Measurements from ENCODE around the gene CORO6. TPM values are rescaled to one million over a fixed set of nuclear protein-coding genes. Genes with fewer than 3 reads are reported as not detected.

CORO6 gene
- total and polyA plus RNA-seq, 2 of the 13 experiments (the other 11 are each of a cell fraction or from before 2014, with no cell fraction given): 0.42 to 0.82 TPM

DNA sequence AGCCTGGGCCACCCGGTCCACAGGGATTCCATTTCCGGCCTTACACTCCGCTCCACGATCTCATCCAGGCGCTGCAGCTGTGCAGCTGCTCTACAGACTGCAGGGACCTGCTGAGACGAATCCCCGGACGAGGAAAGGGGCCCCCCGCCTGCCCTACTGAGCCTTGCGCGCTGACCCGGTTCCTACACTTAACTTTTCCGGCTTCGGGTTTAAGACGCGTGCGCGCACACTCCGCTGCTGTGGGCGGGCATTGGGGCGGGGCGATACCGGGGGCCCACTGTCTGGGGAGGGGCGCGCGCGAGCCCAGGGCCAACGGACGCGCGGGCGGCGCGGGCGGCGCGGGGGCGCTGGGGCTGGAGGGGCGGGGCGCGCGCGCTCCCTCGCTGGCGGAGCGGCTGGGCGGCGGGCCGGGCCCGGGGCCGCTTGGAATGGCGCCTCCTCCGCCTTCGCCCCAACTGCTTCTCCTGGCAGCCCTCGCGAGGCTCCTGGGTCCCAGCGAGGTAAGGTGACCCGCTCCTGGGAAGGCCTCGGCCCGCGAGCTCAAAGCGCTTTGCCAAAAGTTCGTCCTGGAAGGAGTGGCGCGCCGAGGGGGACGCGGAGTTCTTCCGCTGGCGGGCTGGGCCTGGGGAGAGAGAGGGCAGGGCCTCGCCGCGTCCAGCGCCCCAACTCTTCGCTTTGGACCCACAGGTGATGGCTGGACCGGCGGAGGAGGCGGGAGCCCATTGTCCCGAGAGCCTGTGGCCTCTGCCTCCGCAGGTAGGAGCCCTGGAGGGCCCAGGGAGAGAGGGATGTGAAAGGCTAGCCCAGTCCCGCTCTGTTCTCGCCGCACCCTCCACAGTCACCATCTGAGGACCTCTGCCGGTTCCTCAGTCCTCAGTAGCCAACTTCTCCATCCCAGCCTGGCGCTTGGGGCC, 54.1 kb downstream of the CORO6 start, which contains the start of gene TP53I13 (continued):
- TF ChIP-seq, protein P1, sequence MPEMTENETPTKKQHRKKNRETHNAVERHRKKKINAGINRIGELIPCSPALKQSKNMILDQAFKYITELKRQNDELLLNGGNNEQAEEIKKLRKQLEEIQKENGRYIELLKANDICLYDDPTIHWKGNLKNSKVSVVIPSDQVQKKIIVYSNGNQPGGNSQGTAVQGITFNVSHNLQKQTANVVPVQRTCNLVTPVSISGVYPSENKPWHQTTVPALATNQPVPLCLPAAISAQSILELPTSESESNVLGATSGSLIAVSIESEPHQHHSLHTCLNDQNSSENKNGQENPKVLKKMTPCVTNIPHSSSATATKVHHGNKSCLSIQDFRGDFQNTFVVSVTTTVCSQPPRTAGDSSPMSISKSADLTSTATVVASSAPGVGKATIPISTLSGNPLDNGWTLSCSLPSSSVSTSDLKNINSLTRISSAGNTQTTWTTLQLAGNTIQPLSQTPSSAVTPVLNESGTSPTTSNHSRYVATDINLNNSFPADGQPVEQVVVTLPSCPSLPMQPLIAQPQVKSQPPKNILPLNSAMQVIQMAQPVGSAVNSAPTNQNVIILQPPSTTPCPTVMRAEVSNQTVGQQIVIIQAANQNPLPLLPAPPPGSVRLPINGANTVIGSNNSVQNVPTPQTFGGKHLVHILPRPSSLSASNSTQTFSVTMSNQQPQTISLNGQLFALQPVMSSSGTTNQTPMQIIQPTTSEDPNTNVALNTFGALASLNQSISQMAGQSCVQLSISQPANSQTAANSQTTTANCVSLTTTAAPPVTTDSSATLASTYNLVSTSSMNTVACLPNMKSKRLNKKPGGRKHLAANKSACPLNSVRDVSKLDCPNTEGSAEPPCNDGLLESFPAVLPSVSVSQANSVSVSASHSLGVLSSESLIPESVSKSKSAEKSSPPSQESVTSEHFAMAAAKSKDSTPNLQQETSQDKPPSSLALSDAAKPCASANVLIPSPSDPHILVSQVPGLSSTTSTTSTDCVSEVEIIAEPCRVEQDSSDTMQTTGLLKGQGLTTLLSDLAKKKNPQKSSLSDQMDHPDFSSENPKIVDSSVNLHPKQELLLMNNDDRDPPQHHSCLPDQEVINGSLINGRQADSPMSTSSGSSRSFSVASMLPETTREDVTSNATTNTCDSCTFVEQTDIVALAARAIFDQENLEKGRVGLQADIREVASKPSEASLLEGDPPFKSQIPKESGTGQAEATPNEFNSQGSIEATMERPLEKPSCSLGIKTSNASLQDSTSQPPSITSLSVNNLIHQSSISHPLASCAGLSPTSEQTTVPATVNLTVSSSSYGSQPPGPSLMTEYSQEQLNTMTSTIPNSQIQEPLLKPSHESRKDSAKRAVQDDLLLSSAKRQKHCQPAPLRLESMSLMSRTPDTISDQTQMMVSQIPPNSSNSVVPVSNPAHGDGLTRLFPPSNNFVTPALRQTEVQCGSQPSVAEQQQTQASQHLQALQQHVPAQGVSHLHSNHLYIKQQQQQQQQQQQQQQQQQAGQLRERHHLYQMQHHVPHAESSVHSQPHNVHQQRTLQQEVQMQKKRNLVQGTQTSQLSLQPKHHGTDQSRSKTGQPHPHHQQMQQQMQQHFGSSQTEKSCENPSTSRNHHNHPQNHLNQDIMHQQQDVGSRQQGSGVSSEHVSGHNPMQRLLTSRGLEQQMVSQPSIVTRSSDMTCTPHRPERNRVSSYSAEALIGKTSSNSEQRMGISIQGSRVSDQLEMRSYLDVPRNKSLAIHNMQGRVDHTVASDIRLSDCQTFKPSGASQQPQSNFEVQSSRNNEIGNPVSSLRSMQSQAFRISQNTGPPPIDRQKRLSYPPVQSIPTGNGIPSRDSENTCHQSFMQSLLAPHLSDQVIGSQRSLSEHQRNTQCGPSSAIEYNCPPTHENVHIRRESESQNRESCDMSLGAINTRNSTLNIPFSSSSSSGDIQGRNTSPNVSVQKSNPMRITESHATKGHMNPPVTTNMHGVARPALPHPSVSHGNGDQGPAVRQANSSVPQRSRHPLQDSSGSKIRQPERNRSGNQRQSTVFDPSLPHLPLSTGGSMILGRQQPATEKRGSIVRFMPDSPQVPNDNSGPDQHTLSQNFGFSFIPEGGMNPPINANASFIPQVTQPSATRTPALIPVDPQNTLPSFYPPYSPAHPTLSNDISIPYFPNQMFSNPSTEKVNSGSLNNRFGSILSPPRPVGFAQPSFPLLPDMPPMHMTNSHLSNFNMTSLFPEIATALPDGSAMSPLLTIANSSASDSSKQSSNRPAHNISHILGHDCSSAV (CRISPR knock-in tag; IDR thresholded peaks at IDR 0.05; ENCODE audit: borderline replicate concordance): no peak
- TF ChIP-seq KDM5A (IDR thresholded peaks at IDR 0.05; ENCODE audit: borderline replicate concordance, low read length): 0 out of 2 replicates have a peak, but pooled peaks have one; percentile 33
- TF ChIP-seq CAMTA2 (CRISPR knock-in tag; IDR thresholded peaks at IDR 0.05; ENCODE audit: borderline replicate concordance): no peak
- peak; percentile 79; the same call in 1 of the 2 replicates for TF ChIP-seq ZNF724P (CRISPR knock-in tag; IDR thresholded peaks at IDR 0.05; ENCODE audit: borderline replicate concordance)
- 0 out of 2 replicates have a peak, but pooled peaks have one; percentile 83 for TF ChIP-seq CENPT (CRISPR knock-in tag; IDR thresholded peaks at IDR 0.05; ENCODE audit: low read depth)
- no peak for TF ChIP-seq FOXK2 (IDR thresholded peaks at IDR 0.05)
- TF ChIP-seq ZFP1 (CRISPR knock-in tag; IDR thresholded peaks at IDR 0.05): 0 out of 2 replicates have a peak, but pooled peaks have one; percentile 47
- TF ChIP-seq SAFB2 (CRISPR knock-in tag; IDR thresholded peaks at IDR 0.05; ENCODE audit: borderline replicate concordance, low read depth): no peak
- TF ChIP-seq NBN (conservative IDR thresholded peaks at IDR 0.05): no peak
- no peak for TF ChIP-seq ZNF282 (IDR thresholded peaks at IDR 0.05; ENCODE audit: partially characterized antibody)
- peak; percentile 72; the same call in 1 of the 2 replicates for TF ChIP-seq HIVEP1 (CRISPR knock-in tag; IDR thresholded peaks at IDR 0.05)
- 0 out of 2 replicates have a peak, but pooled peaks have one; percentile 11 for TF ChIP-seq MTA1 (CRISPR knock-in tag; IDR thresholded peaks at IDR 0.05; ENCODE audit: borderline replicate concordance)
- TF ChIP-seq ZFP91 (CRISPR knock-in tag; IDR thresholded peaks at IDR 0.05; ENCODE audit: borderline replicate concordance): peak; percentile 24; the same call in 1 of the 2 replicates
- TF ChIP-seq REXO4 (CRISPR knock-in tag; IDR thresholded peaks at IDR 0.05; ENCODE audit: borderline replicate concordance): no peak
- TF ChIP-seq ETV6 (CRISPR knock-in tag; conservative IDR thresholded peaks at IDR 0.05): no peak
- TF ChIP-seq PAF1 (CRISPR knock-in tag; IDR thresholded peaks at IDR 0.05): no peak
- no peak for TF ChIP-seq TBX3 (IDR thresholded peaks at IDR 0.05; ENCODE audit: borderline replicate concordance)
